H1 (cell line): ENCODE measurements around the gene FAM174B. TPM values are rescaled to one million over a fixed set of nuclear protein-coding genes. Genes with fewer than 3 reads are reported as not detected.

Experiments
- CTCF ChIA-PET: fragments of 300-600 bp; sonication (Branson Sonifier 250); formaldehyde crosslinking; loops from one replicate; lab custom pipeline; 2021; ENCODE audit not compliant: partially characterized antibody; lab: Charles Lee
- POLR2A ChIA-PET: fragments of 300-600 bp; sonication (Branson Sonifier 250); formaldehyde crosslinking; loops from one replicate; lab custom pipeline; 2021; ENCODE audit warnings: inconsistent platforms; ENCODE audit not compliant: partially characterized antibody; lab: Charles Lee
- DNase-seq, 2 experiments: peaks; one replicate each; pipeline versions ENCODE4 v3.0.0 to v3.0.0-alpha.2; 2010 to 2022; ENCODE audit warnings: low spot score in 2 of 2, low read depth in 1 of 2, mixed read lengths in 1 of 2
- FAIRE-seq: peaks from 2 replicates; lab custom pipeline; 2011; peaks lifted over from hg19 to GRCh38; lab: Jason Lieb, UNC
- H2AFZ ChIP-seq: 2 replicates; pipeline ENCODE4 v1.8.1; 2012; ENCODE audit warnings: low read length, inconsistent platforms
- H2AK5ac ChIP-seq: 2 replicates; pipeline ENCODE4 v1.6.1; 2013; ENCODE audit warnings: low read depth, low read length
- H2BK120ac ChIP-seq: replicated peaks from 2 replicates; pipeline ENCODE3; 2013; ENCODE audit warnings: low read depth, low read length, inconsistent platforms
- H2BK12ac ChIP-seq: 2 replicates; pipeline ENCODE4 v1.6.1; 2013; ENCODE audit warnings: low read depth, low read length
- H2BK15ac ChIP-seq: 2 replicates; pipeline ENCODE4 v1.6.1; 2013; ENCODE audit warnings: low read length
- H2BK20ac ChIP-seq: 2 replicates; pipeline ENCODE4 v1.6.1; 2013; ENCODE audit warnings: low read length
- H2BK5ac ChIP-seq: 2 replicates; pipeline ENCODE4 v1.6.1; 2013; ENCODE audit warnings: low read depth, low read length
- H3K14ac ChIP-seq: 2 replicates; pipeline ENCODE4 v1.6.1; 2013; ENCODE audit warnings: inconsistent platforms; ENCODE audit not compliant: insufficient read length
- H3K18ac ChIP-seq: 2 replicates; pipeline ENCODE4 v1.6.1; 2013; ENCODE audit warnings: low read length; ENCODE audit errors: extremely low read depth
- H3K23ac ChIP-seq: 2 replicates; pipeline ENCODE4 v1.6.1; 2013; ENCODE audit warnings: inconsistent platforms; ENCODE audit not compliant: insufficient read length
- H3K23me2 ChIP-seq: 2 replicates; pipeline ENCODE4 v1.6.1; 2013; ENCODE audit warnings: low read depth, low read length
- H3K27ac ChIP-seq: 2 replicates; pipeline ENCODE4 v1.6.1; 2011; ENCODE audit warnings: low read depth, low read length, inconsistent platforms
- H3K27me3 ChIP-seq, 4 experiments: replicated peaks in 1 of 4; 1 replicate in 1 of 4; 2 replicates in 3 of 4; pipeline versions ENCODE4 v1.6.1 to v1.8.1; 2011 to 2013; ENCODE audit warnings: low read length in 3 of 4, mild to moderate bottlenecking in 3 of 4, inconsistent platforms in 2 of 4, mixed read lengths in 2 of 4, moderate library complexity in 1 of 4; ENCODE audit not compliant: control insufficient read depth in 3 of 4, insufficient read depth in 3 of 4; ENCODE audit errors: extremely low read depth in 1 of 4
- H3K36me3 ChIP-seq, 4 experiments: 2 replicates each; pipeline versions ENCODE4 v1.6.1 to v1.8.1; 2011 to 2013; ENCODE audit warnings: mild to moderate bottlenecking in 4 of 4, low read length in 3 of 4, moderate library complexity in 2 of 4, control low read depth in 1 of 4, inconsistent platforms in 1 of 4; ENCODE audit not compliant: insufficient read depth in 4 of 4, control insufficient read depth in 2 of 4
- H3K4ac ChIP-seq: replicated peaks from 2 replicates; pipeline ENCODE3; 2013; ENCODE audit warnings: low read length, low read depth, mixed read lengths, inconsistent platforms; ENCODE audit not compliant: insufficient read length
- H3K4me1 ChIP-seq, 4 experiments: replicated peaks in 1 of 4; 1 replicate in 1 of 4; 2 replicates in 3 of 4; pipeline versions ENCODE4 v1.6.1 to v1.8.1; 2011 to 2013; ENCODE audit warnings: low read length in 3 of 4, inconsistent platforms in 2 of 4, mixed read lengths in 1 of 4; ENCODE audit not compliant: insufficient read depth in 4 of 4, control insufficient read depth in 3 of 4
- H3K4me2 ChIP-seq, 2 experiments: 2 replicates each; pipeline versions ENCODE4 v1.6.1 to v1.8.1; 2011 to 2013; ENCODE audit warnings: low read depth in 2 of 2, low read length in 2 of 2, control low read depth in 1 of 2, inconsistent platforms in 1 of 2, mild to moderate bottlenecking in 1 of 2; ENCODE audit not compliant: insufficient read depth in 1 of 2
- H3K4me3 ChIP-seq, 4 experiments: fragments of 200-600, 300-600 bp in 1 of 4; sonication (generic), shearing (Covaris generic), sonication (Bioruptor Twin) in 1 of 4; 2 replicates each; pipeline versions ENCODE4 v1.5.1 to v1.8.1; 2011 to 2016; ENCODE audit warnings: low read length in 4 of 4, low read depth in 3 of 4, control low read depth in 2 of 4, inconsistent platforms in 2 of 4, mild to moderate bottlenecking in 2 of 4, mixed read lengths in 1 of 4, moderate library complexity in 1 of 4; ENCODE audit not compliant: insufficient read depth in 2 of 4; ENCODE audit errors: extremely low read depth in 1 of 4
- H3K56ac ChIP-seq: replicated peaks from 2 replicates; pipeline ENCODE3; 2013; ENCODE audit warnings: low read depth, mild to moderate bottlenecking, mixed read lengths, low read length, inconsistent platforms; ENCODE audit not compliant: insufficient read length
- H3K79me1 ChIP-seq: 2 replicates; pipeline ENCODE4 v1.6.1; 2013; ENCODE audit warnings: low read depth, low read length, control low read depth
- H3K79me2 ChIP-seq, 2 experiments: 2 replicates each; pipeline versions ENCODE4 v1.6.1 to v1.8.1; 2012 to 2013; ENCODE audit warnings: low read length in 2 of 2, mild to moderate bottlenecking in 2 of 2, inconsistent platforms in 1 of 2; ENCODE audit not compliant: insufficient read depth in 2 of 2, control insufficient read depth in 1 of 2
- H3K9ac ChIP-seq, 4 experiments: replicated peaks in 1 of 4; 1 replicate in 1 of 4; 2 replicates in 3 of 4; pipeline versions ENCODE4 v1.6.1 to v1.8.1; 2011 to 2013; ENCODE audit warnings: low read depth in 3 of 4, low read length in 3 of 4, control low read depth in 2 of 4, mild to moderate bottlenecking in 2 of 4, moderate library complexity in 2 of 4, inconsistent platforms in 1 of 4; ENCODE audit errors: extremely low read depth in 1 of 4
- H3K9me3 ChIP-seq, 2 experiments: 2 replicates each; pipeline versions ENCODE4 v1.6.1 to v1.8.1; 2012 to 2013; ENCODE audit warnings: mild to moderate bottlenecking in 2 of 2, moderate library complexity in 2 of 2, control low read depth in 1 of 2, inconsistent platforms in 1 of 2, low read depth in 1 of 2, low read length in 1 of 2, mixed read lengths in 1 of 2; ENCODE audit not compliant: insufficient read depth in 2 of 2
- H4K20me1 ChIP-seq, 2 experiments: replicated peaks in 1 of 2; 2 replicates each; pipeline versions ENCODE3 to v1.8.1; 2011 to 2013; ENCODE audit warnings: inconsistent platforms in 2 of 2, low read length in 2 of 2, mild to moderate bottlenecking in 1 of 2; ENCODE audit not compliant: insufficient read depth in 2 of 2, control insufficient read depth in 1 of 2
- H4K5ac ChIP-seq: 2 replicates; pipeline ENCODE4 v1.6.1; 2013; ENCODE audit warnings: low read length, low read depth, mixed read lengths, inconsistent platforms; ENCODE audit not compliant: insufficient read length
- H4K8ac ChIP-seq: 2 replicates; pipeline ENCODE4 v1.8.0; 2013; ENCODE audit warnings: mild to moderate bottlenecking, moderate library complexity, low read length, inconsistent platforms; ENCODE audit not compliant: insufficient read depth; ENCODE audit errors: extremely low read depth
- H4K91ac ChIP-seq: replicated peaks from 2 replicates; pipeline ENCODE3; 2013; ENCODE audit warnings: low read length, mixed read lengths, inconsistent platforms; ENCODE audit not compliant: insufficient read length
- BCL11A ChIP-seq, 2 experiments: IDR thresholded peaks; one replicate each; pipeline ENCODE4 v1.6.1; 2011; ENCODE audit warnings: low read depth in 2 of 2, low read length in 2 of 2, mild to moderate bottlenecking in 2 of 2
- CBX8 ChIP-seq: fragments of 300-800, 300-1000 bp; sonication (generic); IDR thresholded peaks from 2 replicates; pipeline ENCODE4 v1.7.1; 2016; ENCODE audit warnings: low read depth, low read length, borderline replicate concordance
- GABPA ChIP-seq: IDR thresholded peaks from 2 replicates; pipeline ENCODE4 v1.6.1; 2011; ENCODE audit warnings: mild to moderate bottlenecking, low read length, moderate library complexity, borderline replicate concordance; ENCODE audit not compliant: insufficient read depth
- GTF2F1 ChIP-seq: IDR thresholded peaks from 2 replicates; pipeline ENCODE4 v1.6.1; 2012; ENCODE audit warnings: low read depth, low read length, improper control_type of control experiment, borderline replicate concordance
- JUND ChIP-seq: IDR thresholded peaks from 2 replicates; pipeline ENCODE4 v1.6.1; 2011; ENCODE audit warnings: mild to moderate bottlenecking, improper control_type of control experiment, low read length
- KDM4A ChIP-seq: IDR thresholded peaks from one replicate; pipeline ENCODE4 v1.7.1; 2012; ENCODE audit warnings: low read depth, mild to moderate bottlenecking, moderate library complexity, low read length, inconsistent platforms; ENCODE audit not compliant: severe bottlenecking
- RAD21 ChIP-seq, 2 experiments: IDR thresholded peaks in 1 of 2; conservative IDR thresholded peaks in 1 of 2; 2 replicates each; pipeline ENCODE4 v1.6.1; 2011; ENCODE audit warnings: low read depth in 2 of 2, low read length in 2 of 2, improper control_type of control experiment in 1 of 2, inconsistent platforms in 1 of 2, mild to moderate bottlenecking in 1 of 2, moderate library complexity in 1 of 2
- RNF2 ChIP-seq: fragments of 200-900, 300-1000 bp; sonication (generic); IDR thresholded peaks from 2 replicates; pipeline ENCODE4 v1.7.1; 2016; ENCODE audit warnings: borderline replicate concordance, low read depth, mild to moderate bottlenecking, antibody characterized with exemption, low read length; ENCODE audit not compliant: poor library complexity, severe bottlenecking; ENCODE audit errors: missing control alignments
- SAP30 ChIP-seq: fragments of 300-600 bp; sonication (generic); IDR thresholded peaks from 2 replicates; pipeline ENCODE4 v1.7.1; 2012; ENCODE audit warnings: low read length, moderate library complexity, mild to moderate bottlenecking, inconsistent platforms; ENCODE audit not compliant: insufficient read depth, insufficient replicate concordance
- SIX5 ChIP-seq: IDR thresholded peaks from 2 replicates; pipeline ENCODE4 v1.6.1; 2011; ENCODE audit warnings: mild to moderate bottlenecking, low read depth, low read length
- SP4 ChIP-seq: IDR thresholded peaks from 2 replicates; pipeline ENCODE4 v1.6.1; 2012; ENCODE audit warnings: low read length, inconsistent platforms
- WGBS, 2 experiments: shearing (Covaris generic) in 1 of 2; methylation state at CpG; one replicate each; pipeline versions ENCODE4 v1.1.6 to v1.1.7; 2013 to 2015; ENCODE audit warnings: low lambda C conversion rate in 2 of 2, mixed read lengths in 2 of 2, inconsistent platforms in 1 of 2, low coverage in 1 of 2, missing lambda C conversion rate in 1 of 2; ENCODE audit not compliant: insufficient replicate concordance in 2 of 2, insufficient coverage in 1 of 2, insufficient read length in 1 of 2; ENCODE audit errors: extremely low coverage in 1 of 2, missing lambda C conversion rate in 1 of 2; 5-methylcytosine and 5-hydroxymethylcytosine counted together
- polyA plus RNA-seq, 7 experiments: library from polyadenylated mRNA; depleted of rRNA in 3 of 7; stranded (reverse) in 5 of 7; unstranded in 2 of 7; fragments of >200 nt in 5 of 7; fragments of 200-250 nt in 2 of 7; gene quantifications; 1 replicate in 5 of 7; 2 replicates in 1 of 7; 4 replicates in 1 of 7; pipeline versions ENCODE4 v1.2.1 to v1.2.3, GENCODE V29; 2011 to 2013; ENCODE audit warnings: missing spikeins in 2 of 7, mixed read lengths in 2 of 7
- total RNA-seq: library from RNA; stranded (reverse); fragmentation: NEBNext Ultra II Directional; extraction: Animal tissue kit (Norgen Biotek cat#: 25700); gene quantifications from 2 replicates; pipeline ENCODE4 v1.2.1, GENCODE V29; 2021

Gene FAM174B
- total and polyA plus RNA-seq, 2 of the 8 experiments (the other 6 are each of a cell fraction or from before 2014, with no cell fraction given) = 9.3 to 35.2 TPM

DNA sequence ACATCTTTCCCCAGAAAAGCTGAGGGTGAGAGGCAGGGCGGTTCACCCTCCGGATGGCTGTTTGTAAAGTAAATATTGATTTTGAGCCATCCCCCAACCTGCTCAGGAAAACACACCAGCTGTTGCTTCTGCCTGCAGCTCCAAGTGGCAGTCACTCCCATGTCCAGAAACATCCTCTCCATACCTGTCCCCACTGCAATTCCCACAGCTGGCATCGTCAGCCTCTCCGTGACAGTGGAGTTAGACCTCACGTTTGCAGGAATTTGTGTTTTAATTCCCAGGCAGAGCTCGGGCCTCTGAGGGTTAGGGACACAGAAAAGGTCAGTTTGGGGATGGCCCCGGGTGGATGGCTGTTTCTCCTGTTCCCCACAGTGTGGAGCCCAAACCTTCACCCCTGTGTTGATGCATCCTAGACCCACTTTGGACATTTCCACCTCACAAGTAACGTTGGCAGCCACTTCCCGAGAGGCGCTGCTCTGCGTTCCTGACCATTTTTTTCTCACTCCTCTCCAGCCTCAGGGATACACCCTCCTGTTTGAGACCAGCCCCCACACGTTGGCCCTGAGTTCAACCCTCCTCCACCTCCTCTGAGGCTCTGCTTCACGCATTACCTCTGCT lies 11.8 kb upstream of the FAM174B start:
- POLR2A ChIA-PET = interaction anchor here (0.7 kb wide), 1 partner anchor 13 kb away, joined by 3 read pairs; no protein-coding TSS in a partner anchor
- H3K36me3 ChIP-seq = no peaks in the 10 kb centered on the region
- H3K27ac ChIP-seq = no peak overlapping the region
- H2BK15ac ChIP-seq = no peak overlapping the region
- CTCF ChIA-PET = interaction anchor here (0.8 to 1.9 kb wide), 9 partner anchors 9 to 145 kb away, joined by 3 to 7 read pairs (median 4); no protein-coding TSS in a partner anchor
- no peaks in the 10 kb centered on the region for H3K9me3 ChIP-seq
- no peaks in the 10 kb centered on the region for H3K79me2 ChIP-seq
- peaks cover 6 to 12% (median 8%) of the 10 kb centered on the region in 4 experiments for H3K4me1 ChIP-seq
- H4K20me1 ChIP-seq = no peaks in the 10 kb centered on the region
- H3K56ac ChIP-seq = no peak overlapping the region
- H3K18ac ChIP-seq = no peak overlapping the region
- H2BK5ac ChIP-seq = peak overlapping the region; percentile 55; the same call in 1 of the 2 replicates
- peak overlapping the region; percentile 41; the same call in 1 of the 2 replicates for H2AFZ ChIP-seq
- peaks cover 0 to 5% (median 1%) of the 10 kb centered on the region in 4 experiments; a peak in 3 of 7 replicates for H3K27me3 ChIP-seq
- no peak for DNase-seq
- H3K23me2 ChIP-seq = no peaks in the 10 kb centered on the region; the same call in 1 of the 2 replicates
- no peak overlapping the region for H3K4me3 ChIP-seq
- 63% methylated on average over 13 of the region's 13 CpGs; no CpG with 5 or more reads in 1 of the 2 experiments for WGBS, 2 experiments
- FAIRE-seq = no peak
- H4K5ac ChIP-seq = no peak overlapping the region
- peak overlapping the region; percentile 16 to 51; a peak in 2 of 4 replicates for H3K4me2 ChIP-seq
- no peak overlapping the region for H3K9ac ChIP-seq
- peak overlapping the region; percentile 59 for H4K91ac ChIP-seq
- H4K8ac ChIP-seq = no peak overlapping the region
- H3K14ac ChIP-seq = no peak overlapping the region
- H3K79me1 ChIP-seq = no peaks in the 10 kb centered on the region
- H2BK12ac ChIP-seq = no peak overlapping the region
- H3K23ac ChIP-seq = no peak overlapping the region
- H2BK20ac ChIP-seq = no peak overlapping the region
- H2BK120ac ChIP-seq = no peak overlapping the region
- H3K4ac ChIP-seq = no peak overlapping the region
- H2AK5ac ChIP-seq = 0 out of 2 replicates have a peak overlapping the region, but pooled peaks have one; percentile 53
- TF ChIP-seq SIX5 = no peak
- TF ChIP-seq JUND = no peak
- no peak for TF ChIP-seq CBX8
- TF ChIP-seq SP4 = no peak
- no peak for TF ChIP-seq GABPA
- no peak for TF ChIP-seq BCL11A (IDR thresholded peaks at IDR 0.05; ENCODE audit: low read depth in 2 of 2, low read length in 2 of 2)
- no peak for TF ChIP-seq GTF2F1
- no peak for TF ChIP-seq KDM4A
- no peak for TF ChIP-seq SAP30
- TF ChIP-seq RNF2 = no peak
- no peak for TF ChIP-seq RAD21 (IDR thresholded peaks at IDR 0.05 in 1 of 2, conservative IDR thresholded peaks at IDR 0.05 in 1 of 2; ENCODE audit: low read depth in 2 of 2, low read length in 2 of 2)
